WTC11 (cell line): ENCODE results near the gene TCF7L2. TPM values are rescaled to one million over a fixed set of nuclear protein-coding genes. Genes with fewer than 3 reads are reported as not detected.

Experiments
- ATAC-seq: fragments of 200-7000 bp; cut with Tn5 transposase; 2 replicates; pipeline ENCODE4 v1.10.0; 2021; ENCODE audit warnings: mild to moderate bottlenecking, moderate library complexity
- CTCF ChIA-PET: fragments of 300-600 bp; sonication (Branson Sonifier 250); formaldehyde crosslinking; loops from one replicate; lab custom pipeline; 2021; ENCODE audit warnings: antibody characterized with exemption; lab: Charles Lee
- POLR2A ChIA-PET: fragments of 350-600 bp; sonication (Branson Sonifier 250); formaldehyde crosslinking; loops from one replicate; lab custom pipeline; 2021; ENCODE audit warnings: antibody characterized with exemption; lab: Charles Lee
- DNase-seq: peaks from one replicate; pipeline ENCODE4 v3.0.0; 2021; ENCODE audit warnings: low spot score
- H3K27ac Mint-ChIP-seq: 2 replicates; pipeline ENCODE4 v1.8.0; 2021; ENCODE audit warnings: mixed read lengths
- H3K27me3 Mint-ChIP-seq: 2 replicates; pipeline ENCODE4 v1.8.0; 2021; ENCODE audit warnings: low read depth, mild to moderate bottlenecking, moderate library complexity, mixed read lengths
- H3K36me3 Mint-ChIP-seq: 2 replicates; pipeline ENCODE4 v1.8.0; 2021; ENCODE audit warnings: mixed read lengths
- H3K4me1 Mint-ChIP-seq: 2 replicates; pipeline ENCODE4 v1.8.0; 2022; ENCODE audit warnings: mixed read lengths
- H3K4me3 Mint-ChIP-seq: 2 replicates; pipeline ENCODE4 v1.8.0; 2021; ENCODE audit warnings: mild to moderate bottlenecking, moderate library complexity, mixed read lengths
- H3K9me3 Mint-ChIP-seq: 2 replicates; pipeline ENCODE4 v1.8.0; 2021; ENCODE audit warnings: mixed read lengths
- ARID4B ChIP-seq: sonication (generic); formaldehyde crosslinking; IDR thresholded peaks from 2 replicates; pipeline ENCODE4 v1.8.0; 2023; ENCODE audit warnings: missing genetic modification reagents, mild to moderate bottlenecking, borderline replicate concordance
- E2F5 ChIP-seq: sonication (generic); formaldehyde crosslinking; IDR thresholded peaks from 2 replicates; pipeline ENCODE4 v1.8.1; 2022; ENCODE audit warnings: mild to moderate bottlenecking, moderate library complexity, missing genetic modification reagents
- FOXJ3 ChIP-seq: sonication (generic); formaldehyde crosslinking; IDR thresholded peaks from 2 replicates; pipeline ENCODE4 v1.9.0; 2021; ENCODE audit warnings: missing genetic modification reagents, mild to moderate bottlenecking, borderline replicate concordance
- FOXK1 ChIP-seq: sonication (generic); formaldehyde crosslinking; IDR thresholded peaks from 2 replicates; pipeline ENCODE4 v1.8.0; 2022; ENCODE audit warnings: mild to moderate bottlenecking, moderate library complexity, missing genetic modification reagents
- FOXP1 ChIP-seq: sonication (generic); formaldehyde crosslinking; IDR thresholded peaks from 2 replicates; pipeline ENCODE4 v1.8.0; 2022; ENCODE audit warnings: missing genetic modification reagents, mild to moderate bottlenecking, moderate library complexity, borderline replicate concordance
- JUN ChIP-seq: sonication (generic); formaldehyde crosslinking; IDR thresholded peaks from 2 replicates; pipeline ENCODE4 v1.8.0; 2023; ENCODE audit warnings: mild to moderate bottlenecking, missing genetic modification reagents
- MAX ChIP-seq: sonication (generic); formaldehyde crosslinking; IDR thresholded peaks from 2 replicates; pipeline ENCODE4 v1.8.0; 2022; ENCODE audit warnings: mild to moderate bottlenecking, missing genetic modification reagents
- NFYB ChIP-seq: sonication (generic); formaldehyde crosslinking; conservative IDR thresholded peaks from 2 replicates; pipeline ENCODE4 v1.8.0; 2022; ENCODE audit warnings: low read depth, missing genetic modification reagents
- NR1H2 ChIP-seq: sonication (generic); formaldehyde crosslinking; IDR thresholded peaks from 2 replicates; pipeline ENCODE4 v1.9.0; 2021; ENCODE audit warnings: mild to moderate bottlenecking, moderate library complexity, missing genetic modification reagents
- RORB ChIP-seq: fragments of 250-450 bp; sonication (Bioruptor Pico); IDR thresholded peaks from 2 replicates; pipeline ENCODE4 v1.9.0; 2021; ENCODE audit warnings: mild to moderate bottlenecking
- SOX15 ChIP-seq: fragments of 250-450 bp; sonication (Bioruptor Pico); IDR thresholded peaks from 2 replicates; pipeline ENCODE4 v1.9.0; 2021; ENCODE audit warnings: mild to moderate bottlenecking
- SP1 ChIP-seq: sonication (generic); formaldehyde crosslinking; conservative IDR thresholded peaks from 2 replicates; pipeline ENCODE4 v1.8.1; 2022; ENCODE audit warnings: missing genetic modification reagents
- TP53 ChIP-seq: sonication (generic); formaldehyde crosslinking; IDR thresholded peaks from 2 replicates; pipeline ENCODE4 v1.8.1; 2023; ENCODE audit warnings: mild to moderate bottlenecking, missing genetic modification reagents
- ZNF121 ChIP-seq: sonication (generic); formaldehyde crosslinking; IDR thresholded peaks from 2 replicates; pipeline ENCODE4 v1.8.0; 2023; ENCODE audit warnings: missing genetic modification reagents
- ZNF138 ChIP-seq: sonication (generic); formaldehyde crosslinking; conservative IDR thresholded peaks from 2 replicates; pipeline ENCODE4 v1.8.1; 2022; ENCODE audit warnings: mild to moderate bottlenecking, moderate library complexity, missing genetic modification reagents
- ZNF281 ChIP-seq: sonication (generic); formaldehyde crosslinking; IDR thresholded peaks from 2 replicates; pipeline ENCODE4 v1.8.0; 2023; ENCODE audit warnings: mild to moderate bottlenecking, missing genetic modification reagents
- ZNF396 ChIP-seq: fragments of 250-450 bp; sonication (Bioruptor Pico); IDR thresholded peaks from 2 replicates; pipeline ENCODE4 v1.8.0; 2021; ENCODE audit warnings: mild to moderate bottlenecking, moderate library complexity, borderline replicate concordance
- total RNA-seq: library from RNA; stranded (reverse); gene quantifications from 3 replicates; pipeline ENCODE4 v1.2.3, GENCODE V29; 2021
- TF ChIP-seq, protein P1 (sequence below): fragments of 200-600 bp; IDR thresholded peaks from 2 replicates; pipeline ENCODE4 v1.8.0; 2022; ENCODE audit warnings: antibody characterized with exemption

Gene TCF7L2
- total RNA-seq, 1 experiment from 2014 or later: 44.5 TPM

- no peak for TF ChIP-seq JUN (CRISPR knock-in tag)
- no peak for TF ChIP-seq TP53 (CRISPR knock-in tag)
- no peak for TF ChIP-seq FOXP1 (CRISPR knock-in tag)
- TF ChIP-seq ARID4B (CRISPR knock-in tag): no peak
- no peak for TF ChIP-seq SP1 (CRISPR knock-in tag)
- TF ChIP-seq FOXJ3 (CRISPR knock-in tag): no peak
- DNase-seq (no peak), ATAC-seq (no peak)
- Mint-ChIP-seq H3K4me3 (no peak overlapping the region), H3K27ac (peak overlapping the region; percentile 68), H3K9me3 (no peaks in the 10 kb centered on the region), H3K27me3 (no peaks in the 10 kb centered on the region), H3K36me3 (peaks cover 14% of the 10 kb centered on the region; the same call in 1 of the 2 replicates), H3K4me1 (peaks cover 93% of the 10 kb centered on the region)
- CTCF ChIA-PET: interaction anchor here (0.8 to 0.9 kb wide), 2 partner anchors 140 to 422 kb away, joined by 3 read pairs; no protein-coding TSS in a partner anchor
- POLR2A ChIA-PET: interaction anchor here (0.8 to 0.9 kb wide), 2 partner anchors 63 to 160 kb away, joined by 3 read pairs; no protein-coding TSS in a partner anchor
These were observed 35.9 kb downstream of the TCF7L2 start for GRCh38 chr10:112985690-112986543.

GRCh38 chr10:112986544-112987190, 36.6 kb downstream of the TCF7L2 start:
- ChIA-PET POLR2A (interaction anchor here (0.6 kb wide), 1 partner anchor 10 kb away, joined by 5 read pairs; no protein-coding TSS in a partner anchor), CTCF (interaction anchor here (0.8 to 0.9 kb wide), 2 partner anchors 139 to 422 kb away, joined by 3 read pairs; no protein-coding TSS in a partner anchor)
- Mint-ChIP-seq H3K36me3 (peaks cover 13% of the 10 kb centered on the region; the same call in 1 of the 2 replicates), H3K27me3 (no peaks in the 10 kb centered on the region), H3K9me3 (no peaks in the 10 kb centered on the region), H3K27ac (peak overlapping the region; percentile 68), H3K4me1 (peaks cover 90% of the 10 kb centered on the region), H3K4me3 (no peak overlapping the region)
- no peak for DNase-seq
- no peak for ATAC-seq
- TF ChIP-seq, protein P1, sequence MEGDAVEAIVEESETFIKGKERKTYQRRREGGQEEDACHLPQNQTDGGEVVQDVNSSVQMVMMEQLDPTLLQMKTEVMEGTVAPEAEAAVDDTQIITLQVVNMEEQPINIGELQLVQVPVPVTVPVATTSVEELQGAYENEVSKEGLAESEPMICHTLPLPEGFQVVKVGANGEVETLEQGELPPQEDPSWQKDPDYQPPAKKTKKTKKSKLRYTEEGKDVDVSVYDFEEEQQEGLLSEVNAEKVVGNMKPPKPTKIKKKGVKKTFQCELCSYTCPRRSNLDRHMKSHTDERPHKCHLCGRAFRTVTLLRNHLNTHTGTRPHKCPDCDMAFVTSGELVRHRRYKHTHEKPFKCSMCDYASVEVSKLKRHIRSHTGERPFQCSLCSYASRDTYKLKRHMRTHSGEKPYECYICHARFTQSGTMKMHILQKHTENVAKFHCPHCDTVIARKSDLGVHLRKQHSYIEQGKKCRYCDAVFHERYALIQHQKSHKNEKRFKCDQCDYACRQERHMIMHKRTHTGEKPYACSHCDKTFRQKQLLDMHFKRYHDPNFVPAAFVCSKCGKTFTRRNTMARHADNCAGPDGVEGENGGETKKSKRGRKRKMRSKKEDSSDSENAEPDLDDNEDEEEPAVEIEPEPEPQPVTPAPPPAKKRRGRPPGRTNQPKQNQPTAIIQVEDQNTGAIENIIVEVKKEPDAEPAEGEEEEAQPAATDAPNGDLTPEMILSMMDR: no peak
- TF ChIP-seq ZNF281 (no peak), ZNF138 (no peak), NR1H2 (no peak), ZNF396 (no peak), NFYB (CRISPR knock-in tag) (no peak), FOXK1 (CRISPR knock-in tag) (no peak), RORB (no peak), E2F5 (no peak), SOX15 (no peak), MAX (CRISPR knock-in tag) (no peak), ZNF121 (CRISPR knock-in tag) (no peak)
